EH (cell line): ENCODE results near the gene ERBB2.
"Not testable (repeated sequence)": the region's sequence is repeated elsewhere in the genome, so short reads cannot be mapped to it uniquely, and the experiment has no call there.

ENCODE experiments used
- DNase-seq: peaks from one replicate; pipeline ENCODE4 v3.0.0-alpha.2; 2015; ENCODE audit warnings: low read depth

Gene ERBB2

GRCh38 chr17:39678340-39679116 is 21.3 kb upstream of the ERBB2 start:
- no peak for DNase-seq

DNA sequence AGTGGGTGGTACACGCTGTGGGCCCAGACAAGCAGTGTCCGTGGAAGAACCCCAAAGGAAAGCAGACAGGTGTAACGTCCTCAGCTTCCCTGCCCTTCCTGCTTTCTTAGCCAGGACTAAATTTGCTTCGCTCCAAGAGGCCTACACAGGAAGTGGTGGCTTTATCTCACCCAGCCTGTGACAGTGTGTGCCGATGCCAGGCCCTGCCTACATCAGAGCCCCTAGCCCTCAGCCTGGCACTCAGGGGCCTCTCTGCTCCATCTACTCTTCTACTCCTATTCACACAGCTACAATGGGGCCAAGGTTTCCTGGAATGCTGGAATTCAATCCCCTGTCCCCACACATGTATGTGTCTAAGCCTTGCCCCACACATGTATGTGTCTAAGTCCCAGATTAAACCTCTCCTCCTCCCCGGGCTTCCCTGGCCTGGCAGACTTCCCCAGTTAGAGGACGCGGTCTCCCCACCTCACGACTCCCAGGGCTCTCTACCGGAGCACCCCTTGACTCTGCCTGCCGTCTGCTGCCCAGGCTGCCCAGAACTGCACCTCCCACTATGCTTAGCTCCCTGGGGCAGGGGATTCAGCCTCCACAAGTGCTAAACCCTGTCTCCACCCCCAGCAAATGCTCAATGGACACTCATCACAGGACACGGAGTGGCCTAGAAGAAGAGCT is 20.2 kb upstream of the ERBB2 start:
- no peak for DNase-seq

- DNase-seq = no peak
These were observed 16.4 kb upstream of the ERBB2 start for GRCh38 chr17:39683295-39683939.

DNA sequence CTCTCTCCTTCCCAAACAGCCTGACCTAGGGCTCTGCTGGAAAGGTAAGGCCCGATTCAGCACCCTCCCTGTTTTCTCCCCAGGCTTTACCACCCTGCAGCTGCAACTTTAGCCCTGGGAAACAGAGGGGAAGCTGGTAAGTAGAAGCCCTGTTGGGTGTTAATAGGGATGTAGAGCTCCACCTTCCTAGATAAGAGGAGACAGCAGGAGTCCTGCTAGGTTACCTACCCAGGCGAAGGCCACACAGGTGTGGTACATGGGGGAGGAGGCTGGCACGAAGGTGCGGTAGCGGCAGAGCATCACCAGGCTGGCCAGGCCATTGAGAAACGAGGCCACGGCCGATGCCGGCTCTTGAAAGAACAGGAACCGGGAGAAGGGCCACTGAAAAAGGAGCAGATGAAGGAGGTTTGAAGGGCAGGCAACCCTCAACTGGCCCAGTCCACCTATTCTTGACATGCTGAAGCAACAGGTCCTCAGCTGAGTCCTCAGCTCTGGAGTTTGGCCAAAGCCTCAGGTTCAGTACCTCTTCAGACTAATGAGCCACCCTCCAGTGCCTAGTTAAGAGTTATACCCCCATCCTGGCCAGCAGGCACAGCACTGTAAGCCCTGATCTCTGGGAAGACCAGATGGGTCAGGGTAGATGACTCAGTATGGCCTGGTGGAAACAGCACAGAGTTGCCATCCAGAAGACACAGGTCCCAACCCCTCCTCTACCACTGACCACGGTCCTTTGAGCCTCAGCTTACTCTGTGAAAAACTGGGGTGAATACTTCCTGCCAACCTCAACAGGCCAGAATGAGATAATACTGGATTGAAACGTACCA is 15.3 kb upstream of the ERBB2 start:
- DNase-seq = no peak

GRCh38 chr17:39687101-39687545 is 12.7 kb upstream of the ERBB2 start:
- no peak for DNase-seq

GRCh38 chr17:39687546-39688474 is 12.1 kb upstream of the ERBB2 start, which contains the start of gene PGAP3:
PGAP3 (minus strand) TSS chr17:39688057; CDS start chr17:39688014, 43 bp downstream.
- peak; percentile 92 for DNase-seq

GRCh38 chr17:39688475-39688835 is 11.4 kb upstream of the ERBB2 start:
- peak; percentile 27 for DNase-seq

DNA sequence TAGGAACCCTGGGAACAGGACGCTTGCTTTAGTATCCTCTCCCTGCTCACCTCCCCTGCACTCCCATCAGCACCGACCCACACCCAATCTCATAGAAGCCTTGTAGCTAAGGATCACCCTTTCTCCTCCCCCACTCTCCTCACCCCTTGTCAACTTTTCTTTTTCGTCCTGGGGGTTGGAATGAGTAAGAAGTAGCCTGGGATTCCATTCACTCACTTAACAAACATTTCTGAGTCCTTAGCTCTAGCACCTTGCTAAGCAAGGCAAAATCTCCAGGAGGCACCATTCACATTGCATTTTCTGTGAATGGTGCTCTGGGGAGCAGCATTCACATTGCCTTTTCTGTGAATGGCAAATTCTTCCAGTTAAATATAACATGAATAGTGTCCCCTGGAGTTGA is 10.9 kb upstream of the ERBB2 start:
- DNase-seq = no peak

DNA sequence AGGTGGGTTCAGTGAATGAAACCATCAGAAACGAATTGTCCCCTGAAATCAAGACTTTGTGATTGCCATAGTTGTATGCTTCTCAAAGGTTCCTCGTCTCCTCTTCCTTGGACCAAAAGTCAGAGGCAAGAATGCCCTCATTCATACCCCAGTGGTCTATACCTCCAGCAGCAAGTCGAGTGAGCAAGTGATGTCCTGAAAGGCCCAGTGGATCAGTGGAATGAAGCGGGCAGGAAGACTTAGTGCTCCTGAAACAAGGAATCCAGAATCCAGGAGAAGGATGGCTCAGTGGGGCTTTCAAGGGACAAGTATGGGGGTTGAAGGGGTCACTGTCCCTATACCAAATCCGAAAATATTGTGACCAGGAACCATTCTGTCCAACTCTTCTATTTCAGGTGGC is 5.3 kb upstream of the ERBB2 start:
- no peak for DNase-seq

DNA sequence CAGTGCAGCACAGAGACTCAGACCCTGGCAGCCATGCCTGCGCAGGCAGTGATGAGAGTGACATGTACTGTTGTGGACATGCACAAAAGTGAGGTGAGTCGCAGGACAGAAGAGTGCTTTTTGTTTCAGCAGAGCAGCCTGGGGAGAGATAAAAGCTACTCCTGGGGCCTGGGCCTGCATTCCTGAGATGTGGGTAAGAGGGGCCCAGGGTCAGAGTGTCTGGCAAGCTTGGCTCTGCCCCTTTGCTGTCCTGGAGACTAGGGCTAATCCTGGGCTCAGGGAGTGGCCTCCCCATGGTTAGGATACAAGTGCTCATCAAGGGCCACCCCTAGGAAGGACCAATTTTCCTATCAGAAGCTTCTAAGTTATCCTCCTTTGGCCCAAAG is 4.8 kb upstream of the ERBB2 start:
- DNase-seq = no peak

DNA sequence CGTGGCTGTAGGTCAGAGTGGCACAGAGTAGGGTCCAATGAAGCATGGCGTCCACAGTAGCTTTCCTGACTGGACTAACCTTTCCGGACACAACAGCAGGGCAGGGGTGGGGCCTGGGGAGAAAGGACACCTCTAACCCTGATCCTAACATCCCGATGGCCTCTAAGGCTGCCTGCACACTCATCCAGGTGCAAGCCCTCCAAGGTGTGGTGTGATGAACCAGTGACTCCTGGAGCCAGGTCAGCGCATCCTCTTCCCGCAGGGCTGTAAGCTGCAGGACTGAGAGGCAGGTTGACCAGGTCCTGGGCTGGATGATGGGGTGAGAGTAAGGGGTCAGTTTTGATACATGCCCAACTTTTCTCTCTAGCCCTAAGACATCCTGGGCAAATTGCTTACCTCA is 3.1 kb upstream of the ERBB2 start:
- no peak for DNase-seq

GRCh38 chr17:39697961-39698360 is 1.9 kb upstream of the ERBB2 start:
- DNase-seq = no peak

DNA sequence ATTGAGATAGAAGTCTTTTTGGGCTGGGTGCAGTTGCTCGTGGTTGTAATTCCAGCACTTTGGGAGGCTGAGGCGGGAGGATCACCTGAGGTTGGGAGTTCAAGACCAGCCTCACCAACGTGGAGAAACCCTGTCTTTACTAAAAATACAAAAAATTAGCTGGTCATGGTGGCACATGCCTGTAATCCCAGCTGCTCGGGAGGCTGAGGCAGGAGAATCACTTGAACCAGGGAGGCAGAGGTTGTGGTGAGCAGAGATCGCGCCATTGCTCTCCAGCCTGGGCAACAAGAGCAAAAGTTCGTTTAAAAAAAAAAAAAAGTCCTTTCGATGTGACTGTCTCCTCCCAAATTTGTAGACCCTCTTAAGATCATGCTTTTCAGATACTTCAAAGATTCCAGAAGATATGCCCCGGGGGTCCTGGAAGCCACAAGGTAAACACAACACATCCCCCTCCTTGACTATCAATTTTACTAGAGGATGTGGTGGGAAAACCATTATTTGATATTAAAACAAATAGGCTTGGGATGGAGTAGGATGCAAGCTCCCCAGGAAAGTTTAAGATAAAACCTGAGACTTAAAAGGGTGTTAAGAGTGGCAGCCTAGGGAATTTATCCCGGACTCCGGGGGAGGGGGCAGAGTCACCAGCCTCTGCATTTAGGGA is 577 bp upstream of the ERBB2 start:
- not testable (repeated sequence) for DNase-seq

GRCh38 chr17:39700148-39700987 is 504 bp downstream of the ERBB2 start:
- peak; percentile 32 for DNase-seq

DNA sequence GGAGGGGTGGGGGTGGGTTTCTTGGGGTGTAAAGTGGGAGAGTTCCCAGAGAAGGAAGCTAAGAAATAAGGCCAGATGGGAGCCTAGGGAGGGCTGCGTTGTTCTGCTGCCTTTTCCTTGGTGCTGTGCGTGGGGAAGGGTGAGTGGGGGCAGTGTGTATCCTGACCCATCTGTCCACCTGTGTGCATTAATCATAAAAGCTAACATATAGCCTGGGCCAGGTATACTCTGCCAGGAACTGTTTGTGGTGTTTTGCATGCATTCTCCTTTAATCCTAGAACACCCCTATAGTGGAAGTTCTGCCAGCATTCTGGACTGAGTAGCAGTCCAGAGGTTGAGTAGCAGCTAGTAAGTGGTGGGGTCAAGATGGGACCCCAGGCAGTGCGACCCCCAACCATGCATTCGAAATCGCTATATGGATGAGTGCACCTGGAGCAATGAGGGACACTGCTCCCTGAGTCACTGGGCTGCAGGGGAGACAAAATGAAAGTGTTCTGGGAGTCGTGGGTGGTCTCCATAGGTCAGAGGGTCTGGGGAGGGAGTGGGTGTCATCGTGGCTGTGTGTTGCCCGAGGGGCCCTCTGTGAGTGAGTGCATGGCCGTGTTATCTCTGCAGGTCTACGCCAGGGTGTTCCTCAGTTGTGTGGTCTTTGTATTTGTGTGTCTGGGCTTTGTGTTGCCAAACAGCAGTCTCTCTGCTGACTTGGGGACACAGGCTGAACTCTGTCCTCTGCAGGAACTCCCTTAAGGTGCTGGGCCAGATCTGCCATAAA is 1.3 kb downstream of the ERBB2 start:
- no peak for DNase-seq

GRCh38 chr17:39701784-39702422 is 2.0 kb downstream of the ERBB2 start:
- peak; percentile 15 for DNase-seq

- DNase-seq = no peak
These were observed 3.3 kb downstream of the ERBB2 start for GRCh38 chr17:39702901-39703893.
